Measurements from ENCODE around the gene GSE1.

Gene GSE1

GRCh38 chr16:85697431-85697830 is 84.3 kb downstream of the GSE1 start:
- DNase-seq (ENCODE audit: low read depth in 3 of 3): no peak

GRCh38 chr16:85698459-85698891 is 85.4 kb downstream of the GSE1 start:
- no peak for DNase-seq (ENCODE audit: low read depth in 3 of 3)

GRCh38 chr16:85698935-85699558 is 85.9 kb downstream of the GSE1 start:
- no peak for DNase-seq (ENCODE audit: low read depth in 3 of 3)

- no peak for DNase-seq (ENCODE audit: low read depth in 3 of 3)
These were observed 86.5 kb downstream of the GSE1 start for GRCh38 chr16:85699628-85700027.

- DNase-seq (ENCODE audit: low read depth in 3 of 3): no peak
These were observed 90.9 kb downstream of the GSE1 start for GRCh38 chr16:85704011-85704410.

- DNase-seq (ENCODE audit: low read depth in 3 of 3): no peak
These were observed 92.1 kb downstream of the GSE1 start for GRCh38 chr16:85704900-85705846.

GRCh38 chr16:85706449-85707034 is 93.4 kb downstream of the GSE1 start:
- no peak for DNase-seq (ENCODE audit: low read depth in 3 of 3)

- no peak for DNase-seq (ENCODE audit: low read depth in 3 of 3)
These were observed 94.5 kb downstream of the GSE1 start for GRCh38 chr16:85707528-85708095.

- no peak for DNase-seq (ENCODE audit: low read depth in 3 of 3)
These were observed 95.2 kb downstream of the GSE1 start for GRCh38 chr16:85708338-85708737.

GRCh38 chr16:85709766-85710585 is 96.9 kb downstream of the GSE1 start:
- DNase-seq (ENCODE audit: low read depth in 3 of 3): no peak

GRCh38 chr16:85710732-85711131 is 97.6 kb downstream of the GSE1 start:
- no peak for DNase-seq (ENCODE audit: low read depth in 3 of 3)

GRCh38 chr16:85711982-85712587 is 99.0 kb downstream of the GSE1 start:
- DNase-seq (ENCODE audit: low read depth in 3 of 3): no peak

- no peak for DNase-seq (ENCODE audit: low read depth in 3 of 3)
These were observed 99.7 kb downstream of the GSE1 start for GRCh38 chr16:85712801-85713200.

- DNase-seq (ENCODE audit: low read depth in 3 of 3): no peak
These were observed 102.3 kb downstream of the GSE1 start for GRCh38 chr16:85715169-85716021.

GRCh38 chr16:85716022-85716679 is 103.0 kb downstream of the GSE1 start:
- no peak for DNase-seq (ENCODE audit: low read depth in 3 of 3)

- DNase-seq (ENCODE audit: low read depth in 3 of 3): no peak
These were observed 103.5 kb downstream of the GSE1 start for GRCh38 chr16:85716680-85717038.

- DNase-seq (ENCODE audit: low read depth in 3 of 3): peak; percentile 37 to 61 (median 46)
These were observed 104.5 kb downstream of the GSE1 start for GRCh38 chr16:85717393-85718152.

- no peak for DNase-seq (ENCODE audit: low read depth in 3 of 3)
These were observed 105.0 kb downstream of the GSE1 start for GRCh38 chr16:85718153-85718477.

GRCh38 chr16:85718682-85719081 is 105.6 kb downstream of the GSE1 start:
- DNase-seq (ENCODE audit: low read depth in 3 of 3): no peak

Measured in stimulated activated CD4-positive, alpha-beta T cell treated with anti-CD3 and anti-CD28 coated beads, TNF-alpha, amount 100 ng/mL, for 48 hours (primary cell).